HEK293 (cell line): ENCODE data around the gene IPO13.

Experiments
- KLF9 ChIP-seq: fragments of 450-650 bp; formaldehyde crosslinking; IDR thresholded peaks from 2 replicates; pipeline ENCODE4 v1.5.1; 2016; ENCODE audit warnings: missing biosample characterization, missing genetic modification characterization, low read depth
- SALL2 ChIP-seq: fragments of 450-650 bp; formaldehyde crosslinking; IDR thresholded peaks from 2 replicates; pipeline ENCODE4 v1.5.0; 2017; ENCODE audit warnings: missing biosample characterization, mild to moderate bottlenecking, missing genetic modification characterization, borderline replicate concordance
- TCF7L2 ChIP-seq: IDR thresholded peaks from 2 replicates; pipeline ENCODE4 v1.6.1; 2011; ENCODE audit warnings: low read depth, mild to moderate bottlenecking, inconsistent platforms, low read length, moderate library complexity, borderline replicate concordance
- ZNF114 ChIP-seq: fragments of 450-650 bp; formaldehyde crosslinking; IDR thresholded peaks from 2 replicates; pipeline ENCODE4 v1.5.0; 2017; ENCODE audit warnings: missing biosample characterization, missing genetic modification characterization
- ZNF239 ChIP-seq: fragments of 450-650 bp; formaldehyde crosslinking; IDR thresholded peaks from 2 replicates; pipeline ENCODE4 v1.5.1; 2016; ENCODE audit warnings: missing biosample characterization, missing genetic modification characterization
- ZNF354C ChIP-seq: fragments of 450-650 bp; formaldehyde crosslinking; IDR thresholded peaks from 2 replicates; pipeline ENCODE4 v1.5.1; 2016; ENCODE audit warnings: missing biosample characterization, missing genetic modification characterization, low read depth, borderline replicate concordance
- TF ChIP-seq, protein P1 (sequence below): fragments of 450-650 bp; formaldehyde crosslinking; IDR thresholded peaks from 2 replicates; pipeline ENCODE4 v1.5.1; 2016; ENCODE audit warnings: missing biosample characterization, missing genetic modification characterization
- TF ChIP-seq, protein P2 (sequence below): fragments of 450-650 bp; formaldehyde crosslinking; IDR thresholded peaks from 2 replicates; pipeline ENCODE4 v1.5.1; 2017; ENCODE audit warnings: missing biosample characterization, missing genetic modification characterization
- TF ChIP-seq, protein P3 (sequence below): fragments of 450-650 bp; formaldehyde crosslinking; conservative IDR thresholded peaks from 2 replicates; pipeline ENCODE4 v1.5.1; 2016; ENCODE audit warnings: low read depth, missing biosample characterization, missing genetic modification characterization

DNA sequence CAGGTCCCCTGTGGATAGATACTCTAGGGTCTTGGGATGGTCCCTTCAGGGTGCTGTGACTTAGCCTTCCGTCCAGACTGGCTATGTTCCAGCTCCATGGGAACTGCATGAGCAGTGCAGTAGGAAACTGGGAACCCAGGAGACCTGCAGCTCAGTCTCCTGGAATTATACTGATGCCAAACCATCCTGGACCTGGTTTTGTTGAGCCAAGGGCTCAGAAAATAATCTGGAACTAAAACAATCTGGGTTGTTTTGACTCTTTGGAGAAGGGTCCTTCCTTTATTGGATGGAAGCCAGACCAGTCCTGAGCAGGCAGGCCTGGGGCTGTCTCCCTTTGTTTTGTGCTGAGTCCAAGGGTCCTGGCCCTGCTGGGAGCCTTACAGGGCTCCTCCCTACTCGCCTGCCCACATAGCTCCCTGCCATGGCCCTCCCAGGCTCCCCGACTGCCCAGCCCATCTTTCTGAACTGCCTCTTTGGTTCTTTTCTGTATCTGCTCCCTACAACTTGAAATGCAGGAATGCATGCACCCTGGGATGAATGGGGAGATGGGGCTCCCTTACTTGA lies 1.2 kb downstream of the IPO13 start:
- TF ChIP-seq, protein P1, sequence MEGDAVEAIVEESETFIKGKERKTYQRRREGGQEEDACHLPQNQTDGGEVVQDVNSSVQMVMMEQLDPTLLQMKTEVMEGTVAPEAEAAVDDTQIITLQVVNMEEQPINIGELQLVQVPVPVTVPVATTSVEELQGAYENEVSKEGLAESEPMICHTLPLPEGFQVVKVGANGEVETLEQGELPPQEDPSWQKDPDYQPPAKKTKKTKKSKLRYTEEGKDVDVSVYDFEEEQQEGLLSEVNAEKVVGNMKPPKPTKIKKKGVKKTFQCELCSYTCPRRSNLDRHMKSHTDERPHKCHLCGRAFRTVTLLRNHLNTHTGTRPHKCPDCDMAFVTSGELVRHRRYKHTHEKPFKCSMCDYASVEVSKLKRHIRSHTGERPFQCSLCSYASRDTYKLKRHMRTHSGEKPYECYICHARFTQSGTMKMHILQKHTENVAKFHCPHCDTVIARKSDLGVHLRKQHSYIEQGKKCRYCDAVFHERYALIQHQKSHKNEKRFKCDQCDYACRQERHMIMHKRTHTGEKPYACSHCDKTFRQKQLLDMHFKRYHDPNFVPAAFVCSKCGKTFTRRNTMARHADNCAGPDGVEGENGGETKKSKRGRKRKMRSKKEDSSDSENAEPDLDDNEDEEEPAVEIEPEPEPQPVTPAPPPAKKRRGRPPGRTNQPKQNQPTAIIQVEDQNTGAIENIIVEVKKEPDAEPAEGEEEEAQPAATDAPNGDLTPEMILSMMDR (tag by site-specific recombination), result no peak
- TF ChIP-seq ZNF114 (tag by site-specific recombination) (no peak), ZNF239 (tag by site-specific recombination) (no peak), ZNF354C (tag by site-specific recombination) (no peak), SALL2 (tag by site-specific recombination) (no peak), KLF9 (tag by site-specific recombination) (no peak), TCF7L2 (no peak)
- TF ChIP-seq, protein P2, sequence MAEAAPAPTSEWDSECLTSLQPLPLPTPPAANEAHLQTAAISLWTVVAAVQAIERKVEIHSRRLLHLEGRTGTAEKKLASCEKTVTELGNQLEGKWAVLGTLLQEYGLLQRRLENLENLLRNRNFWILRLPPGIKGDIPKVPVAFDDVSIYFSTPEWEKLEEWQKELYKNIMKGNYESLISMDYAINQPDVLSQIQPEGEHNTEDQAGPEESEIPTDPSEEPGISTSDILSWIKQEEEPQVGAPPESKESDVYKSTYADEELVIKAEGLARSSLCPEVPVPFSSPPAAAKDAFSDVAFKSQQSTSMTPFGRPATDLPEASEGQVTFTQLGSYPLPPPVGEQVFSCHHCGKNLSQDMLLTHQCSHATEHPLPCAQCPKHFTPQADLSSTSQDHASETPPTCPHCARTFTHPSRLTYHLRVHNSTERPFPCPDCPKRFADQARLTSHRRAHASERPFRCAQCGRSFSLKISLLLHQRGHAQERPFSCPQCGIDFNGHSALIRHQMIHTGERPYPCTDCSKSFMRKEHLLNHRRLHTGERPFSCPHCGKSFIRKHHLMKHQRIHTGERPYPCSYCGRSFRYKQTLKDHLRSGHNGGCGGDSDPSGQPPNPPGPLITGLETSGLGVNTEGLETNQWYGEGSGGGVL, result no peak
- TF ChIP-seq, protein P3, sequence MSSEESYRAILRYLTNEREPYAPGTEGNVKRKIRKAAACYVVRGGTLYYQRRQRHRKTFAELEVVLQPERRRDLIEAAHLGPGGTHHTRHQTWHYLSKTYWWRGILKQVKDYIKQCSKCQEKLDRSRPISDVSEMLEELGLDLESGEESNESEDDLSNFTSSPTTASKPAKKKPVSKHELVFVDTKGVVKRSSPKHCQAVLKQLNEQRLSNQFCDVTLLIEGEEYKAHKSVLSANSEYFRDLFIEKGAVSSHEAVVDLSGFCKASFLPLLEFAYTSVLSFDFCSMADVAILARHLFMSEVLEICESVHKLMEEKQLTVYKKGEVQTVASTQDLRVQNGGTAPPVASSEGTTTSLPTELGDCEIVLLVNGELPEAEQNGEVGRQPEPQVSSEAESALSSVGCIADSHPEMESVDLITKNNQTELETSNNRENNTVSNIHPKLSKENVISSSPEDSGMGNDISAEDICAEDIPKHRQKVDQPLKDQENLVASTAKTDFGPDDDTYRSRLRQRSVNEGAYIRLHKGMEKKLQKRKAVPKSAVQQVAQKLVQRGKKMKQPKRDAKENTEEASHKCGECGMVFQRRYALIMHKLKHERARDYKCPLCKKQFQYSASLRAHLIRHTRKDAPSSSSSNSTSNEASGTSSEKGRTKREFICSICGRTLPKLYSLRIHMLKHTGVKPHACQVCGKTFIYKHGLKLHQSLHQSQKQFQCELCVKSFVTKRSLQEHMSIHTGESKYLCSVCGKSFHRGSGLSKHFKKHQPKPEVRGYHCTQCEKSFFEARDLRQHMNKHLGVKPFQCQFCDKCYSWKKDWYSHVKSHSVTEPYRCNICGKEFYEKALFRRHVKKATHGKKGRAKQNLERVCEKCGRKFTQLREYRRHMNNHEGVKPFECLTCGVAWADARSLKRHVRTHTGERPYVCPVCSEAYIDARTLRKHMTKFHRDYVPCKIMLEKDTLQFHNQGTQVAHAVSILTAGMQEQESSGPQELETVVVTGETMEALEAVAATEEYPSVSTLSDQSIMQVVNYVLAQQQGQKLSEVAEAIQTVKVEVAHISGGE (tag by site-specific recombination), result no peak
